Suprapubic skin (tissue), 4 donors: ENCODE measurements around the gene UBE3D. TPM values are rescaled to one million over a fixed set of nuclear protein-coding genes. Genes with fewer than 3 reads are reported as not detected.
"Not testable (repeated sequence)": the region's sequence is repeated elsewhere in the genome, so short reads cannot be mapped to it uniquely, and the experiment has no call there.

Experiments used
- DNase-seq, 2 donors: peaks; one replicate each; pipeline ENCODE4 v3.0.0-alpha.2; 2019; ENCODE audit warnings: low spot score in 2 of 2
- H3K27ac ChIP-seq: fragments of 200-600 bp; sonication (generic); one replicate; pipeline ENCODE4 v1.5.1; 2019
- H3K27me3 ChIP-seq: fragments of 200-600 bp; sonication (generic); one replicate; pipeline ENCODE4 v1.5.1; 2019
- H3K36me3 ChIP-seq: fragments of 200-600 bp; sonication (generic); one replicate; pipeline ENCODE4 v1.5.1; 2019
- H3K4me1 ChIP-seq: fragments of 200-600 bp; sonication (generic); one replicate; pipeline ENCODE4 v1.5.1; 2019
- H3K4me3 ChIP-seq: fragments of 200-600 bp; sonication (generic); one replicate; pipeline ENCODE4 v1.5.1; 2019; ENCODE audit warnings: mild to moderate bottlenecking
- H3K9me3 ChIP-seq: fragments of 200-600 bp; sonication (generic); one replicate; pipeline ENCODE4 v1.5.1; 2019
- EP300 ChIP-seq: sonication (generic); formaldehyde crosslinking; IDR thresholded peaks from one replicate; pipeline ENCODE4 v1.6.1; 2017; ENCODE audit warnings: antibody characterized with exemption
- POLR2A ChIP-seq, 2 donors: fragments of 450-650 bp; IDR thresholded peaks; one replicate each; pipeline ENCODE4 v1.6.1; 2017; ENCODE audit warnings: antibody characterized with exemption in 2 of 2, mild to moderate bottlenecking in 2 of 2, moderate library complexity in 2 of 2
- POLR2AphosphoS5 ChIP-seq, 3 donors: sonication (generic); formaldehyde crosslinking; IDR thresholded peaks; one replicate each; pipeline ENCODE4 v1.6.1; 2017; ENCODE audit warnings: antibody characterized with exemption in 3 of 3
- WGBS: methylation state at CpG from one replicate; pipeline ENCODE4 v1.1.5; 2018; 5-methylcytosine and 5-hydroxymethylcytosine counted together
- total RNA-seq, 4 donors: library from RNA; depleted of rRNA; stranded (reverse); fragments of >200 nt; gene quantifications; one replicate each; pipeline ENCODE4 v1.1.0, GENCODE V29; 2016
- TF ChIP-seq, protein P1 (sequence below), 2 donors: fragments of 200-600 bp in 1 of 2; fragments of 450-650 bp in 1 of 2; sonication (generic) in 1 of 2; IDR thresholded peaks; one replicate each; pipeline ENCODE4 v1.5.1; 2016 to 2019; ENCODE audit warnings: antibody characterized with exemption in 2 of 2, mild to moderate bottlenecking in 1 of 2, moderate library complexity in 1 of 2

Gene UBE3D
- total RNA-seq, 4 donors from 2014 or later = 7.2 to 11.7 (median 7.5) TPM

DNA sequence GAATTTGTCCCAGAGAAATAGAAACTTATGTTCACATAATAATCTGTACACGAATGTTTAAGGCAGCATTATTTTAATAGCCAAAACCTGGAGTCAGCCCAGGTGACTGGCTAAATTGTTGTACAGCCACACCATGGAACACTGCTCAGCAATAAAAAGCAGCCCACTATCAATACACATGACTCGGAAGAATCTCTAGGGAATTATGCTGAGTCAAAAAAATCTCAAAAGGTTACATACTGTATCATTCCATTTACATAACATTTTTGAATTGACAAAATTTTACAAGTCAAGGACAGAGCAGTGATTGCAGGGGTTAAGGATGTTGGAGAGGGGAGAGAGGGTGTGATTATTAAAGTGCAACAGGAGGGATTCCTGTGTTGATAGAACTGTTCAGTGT, 163.4 kb downstream of the UBE3D start:
- 76% methylated on average over 2 of the region's 2 CpGs for WGBS
- no peak for DNase-seq
- H3K27ac ChIP-seq = no peak overlapping the region
- no peaks in the 10 kb centered on the region for H3K9me3 ChIP-seq
- no peaks in the 10 kb centered on the region for H3K4me1 ChIP-seq
- no peak overlapping the region for H3K4me3 ChIP-seq
- TF ChIP-seq POLR2AphosphoS5 (IDR thresholded peaks at IDR 0.05) (no peak), EP300 (no peak), POLR2A (IDR thresholded peaks at IDR 0.05) (no peak)
- TF ChIP-seq, protein P1, sequence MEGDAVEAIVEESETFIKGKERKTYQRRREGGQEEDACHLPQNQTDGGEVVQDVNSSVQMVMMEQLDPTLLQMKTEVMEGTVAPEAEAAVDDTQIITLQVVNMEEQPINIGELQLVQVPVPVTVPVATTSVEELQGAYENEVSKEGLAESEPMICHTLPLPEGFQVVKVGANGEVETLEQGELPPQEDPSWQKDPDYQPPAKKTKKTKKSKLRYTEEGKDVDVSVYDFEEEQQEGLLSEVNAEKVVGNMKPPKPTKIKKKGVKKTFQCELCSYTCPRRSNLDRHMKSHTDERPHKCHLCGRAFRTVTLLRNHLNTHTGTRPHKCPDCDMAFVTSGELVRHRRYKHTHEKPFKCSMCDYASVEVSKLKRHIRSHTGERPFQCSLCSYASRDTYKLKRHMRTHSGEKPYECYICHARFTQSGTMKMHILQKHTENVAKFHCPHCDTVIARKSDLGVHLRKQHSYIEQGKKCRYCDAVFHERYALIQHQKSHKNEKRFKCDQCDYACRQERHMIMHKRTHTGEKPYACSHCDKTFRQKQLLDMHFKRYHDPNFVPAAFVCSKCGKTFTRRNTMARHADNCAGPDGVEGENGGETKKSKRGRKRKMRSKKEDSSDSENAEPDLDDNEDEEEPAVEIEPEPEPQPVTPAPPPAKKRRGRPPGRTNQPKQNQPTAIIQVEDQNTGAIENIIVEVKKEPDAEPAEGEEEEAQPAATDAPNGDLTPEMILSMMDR (IDR thresholded peaks at IDR 0.05) = no peak
- no peaks in the 10 kb centered on the region for H3K27me3 ChIP-seq
- no peaks in the 10 kb centered on the region for H3K36me3 ChIP-seq

DNA sequence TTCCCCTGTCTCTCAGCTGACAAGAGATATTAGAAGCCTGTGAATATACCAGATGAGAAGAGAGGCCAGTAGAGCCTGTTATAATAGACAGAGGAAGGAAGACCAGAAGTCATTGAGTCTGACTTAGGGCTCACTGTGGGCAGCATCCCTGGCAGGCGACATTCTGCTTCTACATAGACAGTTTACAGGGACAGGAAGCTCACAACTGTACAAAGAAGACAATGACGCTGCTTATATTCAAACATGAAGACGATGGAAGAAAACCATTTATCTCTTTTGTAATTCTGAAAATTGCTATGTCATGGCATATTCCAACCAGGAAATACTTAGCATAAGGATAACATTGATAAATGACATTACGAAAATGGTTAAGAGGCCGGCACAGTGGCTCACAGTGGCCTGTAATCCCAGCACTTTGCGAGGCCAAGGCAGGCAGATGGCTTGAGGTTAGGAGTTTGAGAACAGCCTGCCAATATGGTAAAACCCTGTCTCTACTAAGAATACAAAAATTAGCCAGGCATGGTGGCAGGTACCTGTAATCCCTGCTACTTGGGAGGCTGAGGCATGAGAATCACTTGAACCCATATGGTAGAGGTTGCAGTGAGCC, 170.9 kb downstream of the UBE3D start:
- no peak overlapping the region for H3K4me3 ChIP-seq
- H3K27ac ChIP-seq = no peak overlapping the region
- no peak for TF ChIP-seq POLR2AphosphoS5 (IDR thresholded peaks at IDR 0.05)
- TF ChIP-seq EP300 = no peak
- TF ChIP-seq, protein P1 (IDR thresholded peaks at IDR 0.05) = no peak
- DNase-seq = no peak
- 96% methylated on average over 6 of the region's 6 CpGs for WGBS
- no peaks in the 10 kb centered on the region for H3K9me3 ChIP-seq
- no peaks in the 10 kb centered on the region for H3K27me3 ChIP-seq
- H3K36me3 ChIP-seq = no peaks in the 10 kb centered on the region
- no peaks in the 10 kb centered on the region for H3K4me1 ChIP-seq

DNA sequence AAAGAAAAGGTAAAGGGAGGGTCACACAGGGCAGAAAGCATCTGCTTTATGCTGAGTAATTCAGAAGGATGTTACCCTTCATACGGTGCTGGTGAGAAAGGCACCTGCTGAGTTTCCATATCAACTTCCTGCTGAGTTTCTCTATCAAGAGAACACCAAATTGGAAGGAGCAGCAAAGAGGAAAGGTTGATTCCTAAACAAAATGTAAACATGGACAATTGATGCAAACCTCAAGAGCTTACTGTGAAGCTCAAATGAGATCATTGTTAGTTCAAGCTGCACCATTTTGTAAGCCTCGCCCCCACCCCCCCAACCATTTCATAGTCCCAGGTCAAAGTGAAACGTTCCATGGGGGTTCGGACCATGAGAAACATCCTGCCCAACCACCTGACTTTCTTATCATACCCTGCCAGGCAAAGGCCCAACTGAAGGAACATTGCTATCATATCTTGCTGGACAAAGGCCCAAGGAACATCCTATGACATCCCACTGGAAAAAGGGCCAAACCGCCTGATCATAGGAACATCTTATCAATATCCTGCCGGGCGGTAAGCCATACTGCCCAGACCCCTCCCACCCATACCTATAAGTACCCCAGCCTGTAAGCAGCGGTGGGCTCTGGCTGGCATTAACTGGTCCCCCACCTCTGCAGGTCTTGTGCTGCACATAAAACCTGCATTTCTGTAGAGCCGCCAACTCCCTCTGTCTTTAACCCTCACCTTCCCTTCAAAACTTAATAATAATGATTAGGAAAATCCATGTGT, 171.6 kb downstream of the UBE3D start:
- no peak for TF ChIP-seq POLR2AphosphoS5 (IDR thresholded peaks at IDR 0.05)
- TF ChIP-seq POLR2A (IDR thresholded peaks at IDR 0.05) = no peak
- TF ChIP-seq, protein P1 (IDR thresholded peaks at IDR 0.05) = no peak
- no peak for TF ChIP-seq EP300
- no peaks in the 10 kb centered on the region for H3K9me3 ChIP-seq
- no peak for DNase-seq
- H3K4me3 ChIP-seq = no peak overlapping the region
- WGBS = 94% methylated on average over 9 of the region's 9 CpGs
- H3K27ac ChIP-seq = no peak overlapping the region
- no peaks in the 10 kb centered on the region for H3K4me1 ChIP-seq
- no peaks in the 10 kb centered on the region for H3K36me3 ChIP-seq
- H3K27me3 ChIP-seq = no peaks in the 10 kb centered on the region

DNA sequence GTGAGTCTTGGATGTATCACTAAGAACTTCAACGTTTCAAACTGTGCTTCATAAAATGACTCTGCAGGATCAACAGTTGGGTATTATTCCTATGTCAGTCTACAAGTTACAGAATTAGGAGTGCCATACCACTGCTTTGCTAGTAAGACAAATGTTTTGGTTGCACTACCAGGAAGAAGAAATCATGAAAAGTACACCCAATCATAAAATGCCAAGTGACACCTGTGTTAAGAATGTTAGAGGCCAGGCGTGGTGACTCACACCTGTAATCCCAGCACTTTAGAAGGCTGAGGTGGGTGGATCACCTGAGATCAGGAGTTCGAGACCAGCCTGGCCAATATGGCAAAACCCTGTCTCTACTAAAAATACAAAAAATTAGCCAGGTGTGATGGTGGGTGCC, 174.1 kb downstream of the UBE3D start:
- not testable (repeated sequence) for H3K4me3 ChIP-seq, DNase-seq, H3K9me3 ChIP-seq, H3K36me3 ChIP-seq, H3K4me1 ChIP-seq, H3K27me3 ChIP-seq, H3K27ac ChIP-seq
- WGBS = 76% methylated on average over 3 of the region's 3 CpGs

DNA sequence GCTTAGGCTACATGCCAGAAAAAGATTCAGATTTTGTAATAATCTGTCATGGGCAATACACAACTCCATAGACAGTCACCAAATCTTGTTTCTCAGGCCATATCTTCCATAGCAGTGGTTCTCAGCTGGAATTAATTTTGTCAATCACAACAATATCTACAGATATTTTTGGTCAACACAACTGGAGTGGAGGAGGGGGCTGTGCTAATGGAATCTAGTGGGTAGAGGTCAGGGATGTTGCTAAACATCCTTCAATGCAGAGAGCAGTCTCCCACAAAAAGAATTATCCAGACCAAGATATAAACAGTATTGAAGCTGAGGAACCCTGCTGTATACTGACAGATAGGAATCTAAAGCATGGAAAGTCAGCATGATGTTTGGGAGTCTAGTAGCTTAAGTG, 174.6 kb downstream of the UBE3D start:
- no peaks in the 10 kb centered on the region for H3K4me1 ChIP-seq
- no peak for TF ChIP-seq POLR2A (IDR thresholded peaks at IDR 0.05)
- no peak for TF ChIP-seq EP300
- no peak for TF ChIP-seq POLR2AphosphoS5 (IDR thresholded peaks at IDR 0.05)
- TF ChIP-seq, protein P1 (IDR thresholded peaks at IDR 0.05) = no peak
- H3K27ac ChIP-seq = no peak overlapping the region
- no peaks in the 10 kb centered on the region for H3K27me3 ChIP-seq
- DNase-seq = no peak
- H3K9me3 ChIP-seq = no peaks in the 10 kb centered on the region
- H3K36me3 ChIP-seq = no peaks in the 10 kb centered on the region
- no peak overlapping the region for H3K4me3 ChIP-seq
